CD4-positive, alpha-beta T cell (primary cell): ENCODE data around the gene PTPN23. TPM values are rescaled to one million over a fixed set of nuclear protein-coding genes. Genes with fewer than 3 reads are reported as not detected.

ENCODE experiments used
- ATAC-seq: fragments of 200-7000 bp; cut with Tn5 transposase; one replicate; pipeline ENCODE4 v1.10.0; 2022; ENCODE audit warnings: mild to moderate bottlenecking; ENCODE audit not compliant: poor library complexity
- CTCF ChIA-PET: fragments of 350-600 bp; sonication (Branson Sonifier 250); formaldehyde crosslinking; loops from one replicate; lab custom pipeline; 2021; ENCODE audit warnings: antibody characterized with exemption, inconsistent platforms; lab: Charles Lee
- POLR2A ChIA-PET: fragments of 350-600 bp; sonication (Branson Sonifier 250); formaldehyde crosslinking; loops from one replicate; lab custom pipeline; 2021; ENCODE audit warnings: antibody characterized with exemption, inconsistent platforms; lab: Charles Lee
- DNase-seq, 14 experiments: peaks; one replicate each; pipeline ENCODE4 v3.0.0-alpha.2; 2013 to 2020; ENCODE audit warnings: mixed read lengths in 2 of 14
- H3K27ac ChIP-seq, 2 donors: one replicate each; pipeline versions ENCODE4 v1.5.1 to v1.7.0; 2013; ENCODE audit warnings: low read length in 2 of 2, low read depth in 1 of 2, mild to moderate bottlenecking in 1 of 2
- H3K27me3 ChIP-seq, 2 experiments: 1 replicate in 1 of 2; 2 replicates in 1 of 2; pipeline versions ENCODE4 v1.6.1 to v1.7.0; 2013; ENCODE audit warnings: low read length in 2 of 2, control low read depth in 1 of 2, mild to moderate bottlenecking in 1 of 2, moderate library complexity in 1 of 2; ENCODE audit not compliant: insufficient read depth in 2 of 2, control insufficient read depth in 1 of 2
- H3K36me3 ChIP-seq: one replicate; pipeline ENCODE4 v1.6.1; 2013; ENCODE audit warnings: low read length, control low read depth; ENCODE audit not compliant: insufficient read depth
- H3K4me1 ChIP-seq: one replicate; pipeline ENCODE4 v1.6.1; 2013; ENCODE audit warnings: low read length, control low read depth; ENCODE audit not compliant: insufficient read depth
- H3K4me3 ChIP-seq: one replicate; pipeline ENCODE4 v1.5.1; 2013; ENCODE audit warnings: mild to moderate bottlenecking, low read length, moderate library complexity
- H3K9me3 ChIP-seq, 2 experiments: 1 replicate in 1 of 2; 2 replicates in 1 of 2; pipeline versions ENCODE4 v1.6.1 to v1.7.0; 2013; ENCODE audit warnings: low read length in 2 of 2, mild to moderate bottlenecking in 2 of 2, control low read depth in 1 of 2, moderate library complexity in 1 of 2; ENCODE audit not compliant: control insufficient read depth in 1 of 2, insufficient read depth in 1 of 2
- H3K27ac Mint-ChIP-seq: one replicate; pipeline ENCODE4 v1.8.0; 2020; ENCODE audit warnings: mixed read lengths
- H3K27me3 Mint-ChIP-seq: one replicate; pipeline ENCODE4 v1.8.0; 2021; ENCODE audit warnings: mixed read lengths
- H3K36me3 Mint-ChIP-seq: one replicate; pipeline ENCODE4 v1.8.0; 2021; ENCODE audit warnings: low read depth, mixed read lengths
- H3K4me1 Mint-ChIP-seq: one replicate; pipeline ENCODE4 v1.8.0; 2021; ENCODE audit warnings: low read depth, mixed read lengths
- H3K4me3 Mint-ChIP-seq: one replicate; pipeline ENCODE4 v1.8.0; 2020; ENCODE audit warnings: mild to moderate bottlenecking, mixed read lengths
- H3K9me3 Mint-ChIP-seq: one replicate; pipeline ENCODE4 v1.8.0; 2020; ENCODE audit warnings: mixed read lengths
- intact Hi-C, 2 experiments: fragments of 100-400 bp; cut with DNase I in 1 of 2; cut with micrococcal nuclease in 1 of 2; formaldehyde crosslinking; loops; one replicate each; pipeline versions ENCODE4 v1.15.1 to v1.9.0; 2023 to 2025; cut with DNase I, micrococcal nuclease
- total RNA-seq, 174 experiments: library from RNA in 2 of 174; stranded (reverse) in 2 of 174; gene quantifications; one replicate each; pipeline ENCODE4 v1.2.3 and lab custom pipeline; 2021 to 2026
- TF ChIP-seq, protein P1 (sequence below): fragments of 200-600 bp; IDR thresholded peaks from one replicate; pipeline ENCODE4 v1.8.0; 2022; ENCODE audit warnings: antibody characterized with exemption, mild to moderate bottlenecking

The PTPN23 gene
- total RNA-seq, 2 experiments from 2014 or later = 27.3 to 35.7 TPM

- POLR2A ChIA-PET = no interaction called here
- Mint-ChIP-seq H3K36me3 (peaks cover 60% of the 10 kb centered on the region), H3K27ac (peak overlapping the region; percentile 14)
Observed at GRCh38 chr3:47399016-47399415, 18.2 kb downstream of the PTPN23 start.

DNA sequence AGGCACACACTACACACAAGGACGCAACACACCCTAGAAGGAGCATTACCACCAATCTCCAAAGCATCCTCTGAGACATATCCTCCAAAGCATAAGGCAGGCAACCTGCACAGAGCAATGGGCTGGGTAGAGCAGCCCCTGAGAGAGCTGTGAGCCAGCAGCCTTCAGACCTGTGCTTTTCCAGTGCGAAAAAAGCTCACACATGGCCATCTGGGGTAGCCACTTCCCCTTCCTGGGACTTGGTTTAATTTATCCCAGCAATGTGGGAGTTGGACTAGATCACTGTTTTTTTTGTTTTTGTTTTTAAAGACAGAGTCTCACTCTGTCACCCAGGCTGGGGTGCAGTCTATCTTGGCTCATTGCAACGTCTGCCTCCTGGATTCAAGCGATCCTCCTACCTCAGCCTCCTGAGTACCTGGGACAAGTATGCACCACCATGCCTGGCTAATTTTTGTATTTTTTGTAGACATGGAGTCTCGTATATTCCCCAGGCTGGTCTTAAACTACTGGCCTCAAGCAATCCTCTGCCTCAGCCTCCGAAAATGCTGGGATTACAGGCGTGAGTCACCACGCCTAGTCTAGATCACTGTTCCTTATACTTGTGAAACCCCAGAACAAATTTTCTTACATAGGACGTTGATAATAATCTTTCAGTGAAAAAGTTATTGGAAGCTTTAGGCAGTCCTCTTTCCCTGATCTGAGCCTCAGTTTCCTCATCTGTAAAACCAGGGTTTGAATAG, 18.9 kb downstream of the PTPN23 start:
- POLR2A ChIA-PET = no interaction called here
- no peak for ATAC-seq
- peaks cover 8% of the 10 kb centered on the region for H3K4me1 Mint-ChIP-seq
- CTCF ChIA-PET = no interaction called here
- H3K4me3 Mint-ChIP-seq = no peak overlapping the region
- TF ChIP-seq, protein P1, sequence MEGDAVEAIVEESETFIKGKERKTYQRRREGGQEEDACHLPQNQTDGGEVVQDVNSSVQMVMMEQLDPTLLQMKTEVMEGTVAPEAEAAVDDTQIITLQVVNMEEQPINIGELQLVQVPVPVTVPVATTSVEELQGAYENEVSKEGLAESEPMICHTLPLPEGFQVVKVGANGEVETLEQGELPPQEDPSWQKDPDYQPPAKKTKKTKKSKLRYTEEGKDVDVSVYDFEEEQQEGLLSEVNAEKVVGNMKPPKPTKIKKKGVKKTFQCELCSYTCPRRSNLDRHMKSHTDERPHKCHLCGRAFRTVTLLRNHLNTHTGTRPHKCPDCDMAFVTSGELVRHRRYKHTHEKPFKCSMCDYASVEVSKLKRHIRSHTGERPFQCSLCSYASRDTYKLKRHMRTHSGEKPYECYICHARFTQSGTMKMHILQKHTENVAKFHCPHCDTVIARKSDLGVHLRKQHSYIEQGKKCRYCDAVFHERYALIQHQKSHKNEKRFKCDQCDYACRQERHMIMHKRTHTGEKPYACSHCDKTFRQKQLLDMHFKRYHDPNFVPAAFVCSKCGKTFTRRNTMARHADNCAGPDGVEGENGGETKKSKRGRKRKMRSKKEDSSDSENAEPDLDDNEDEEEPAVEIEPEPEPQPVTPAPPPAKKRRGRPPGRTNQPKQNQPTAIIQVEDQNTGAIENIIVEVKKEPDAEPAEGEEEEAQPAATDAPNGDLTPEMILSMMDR = no peak
- H3K36me3 ChIP-seq = peaks cover 43% of the 10 kb centered on the region
- peaks cover 7% of the 10 kb centered on the region for H3K4me1 ChIP-seq
- H3K27me3 ChIP-seq = no peaks in the 10 kb centered on the region
- no peak overlapping the region for H3K4me3 ChIP-seq
- no peaks in the 10 kb centered on the region for H3K9me3 ChIP-seq
- no peaks in the 10 kb centered on the region for H3K9me3 Mint-ChIP-seq
- intact Hi-C loops = no loop called here
- no peaks in the 10 kb centered on the region for H3K27me3 Mint-ChIP-seq
- H3K27ac ChIP-seq = no peak overlapping the region
- H3K36me3 Mint-ChIP-seq = peaks cover 57% of the 10 kb centered on the region
- no peak for DNase-seq
- peak overlapping the region; percentile 14 for H3K27ac Mint-ChIP-seq

More at GRCh38 chr3:47399016-47399415, 18.2 kb downstream of the PTPN23 start:
- Mint-ChIP-seq H3K4me3 (no peak overlapping the region), H3K9me3 (no peaks in the 10 kb centered on the region), H3K4me1 (peaks cover 15% of the 10 kb centered on the region), H3K27me3 (no peaks in the 10 kb centered on the region)
- intact Hi-C loops = no loop called here
- no peak overlapping the region for H3K4me3 ChIP-seq
- H3K27me3 ChIP-seq = no peaks in the 10 kb centered on the region
- no peak overlapping the region for H3K27ac ChIP-seq
- H3K4me1 ChIP-seq = peaks cover 10% of the 10 kb centered on the region
- DNase-seq = no peak
- TF ChIP-seq, protein P1 = no peak
- H3K9me3 ChIP-seq = no peaks in the 10 kb centered on the region
- ATAC-seq = no peak
- peaks cover 42% of the 10 kb centered on the region for H3K36me3 ChIP-seq
- CTCF ChIA-PET = no interaction called here

DNA sequence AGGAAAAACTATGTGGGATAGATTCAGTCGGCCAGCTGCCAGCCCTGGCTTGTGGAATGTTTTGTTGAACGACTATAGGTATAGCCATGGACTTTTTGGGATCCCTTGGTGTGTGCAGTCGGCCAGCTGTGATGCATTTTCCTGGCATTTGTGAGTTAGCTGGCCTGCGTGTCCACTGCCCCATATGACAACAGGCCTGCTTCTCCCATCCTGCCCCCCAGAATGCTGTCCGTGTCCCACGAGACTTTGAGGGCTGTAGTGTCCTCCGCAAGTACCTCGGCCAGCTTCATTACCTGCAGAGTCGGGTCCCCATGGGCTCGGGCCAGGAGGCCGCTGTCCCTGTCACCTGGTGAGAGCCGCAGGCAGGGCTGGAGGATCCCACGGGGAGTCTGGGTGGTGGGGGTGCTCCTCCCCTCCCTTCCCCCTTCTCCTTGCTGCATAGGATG, 23.6 kb downstream of the PTPN23 start:
- Mint-ChIP-seq H3K4me1 (peaks cover 4% of the 10 kb centered on the region), H3K4me3 (no peak overlapping the region), H3K27me3 (no peaks in the 10 kb centered on the region), H3K36me3 (peaks cover 48% of the 10 kb centered on the region), H3K27ac (no peak overlapping the region), H3K9me3 (no peaks in the 10 kb centered on the region)
- ATAC-seq (no peak), DNase-seq (no peak)
- ChIA-PET CTCF (interaction anchor here (1.3 kb wide), 1 partner anchor 17 kb away, joined by 3 read pairs; no protein-coding TSS in a partner anchor), POLR2A (interaction anchor here (1.0 kb wide), 1 partner anchor 13 kb away, joined by 3 read pairs; no protein-coding TSS in a partner anchor)
- Histone ChIP-seq H3K9me3 (no peaks in the 10 kb centered on the region), H3K4me1 (peaks cover 3% of the 10 kb centered on the region), H3K4me3 (no peak overlapping the region), H3K27ac (no peak overlapping the region), H3K36me3 (peaks cover 64% of the 10 kb centered on the region), H3K27me3 (no peaks in the 10 kb centered on the region)
- intact Hi-C loops = no loop called here
- TF ChIP-seq, protein P1 = no peak
